AG04450 (cell line): ENCODE measurements around the gene EDA. TPM values are rescaled to one million over a fixed set of nuclear protein-coding genes. Genes with fewer than 3 reads are reported as not detected.

Source experiments
- CTCF ChIA-PET: fragments of 300-600, 350-600 bp; formaldehyde crosslinking; extraction: SDS; loops from one replicate; lab custom pipeline; 2022; ENCODE audit warnings: antibody characterized with exemption, inconsistent platforms; lab: Charles Lee
- POLR2A ChIA-PET: fragments of 350-600 bp; formaldehyde crosslinking; extraction: SDS; loops from one replicate; lab custom pipeline; 2021; ENCODE audit warnings: antibody characterized with exemption, inconsistent platforms; lab: Yijun Ruan, JAX
- DNase-seq: peaks from one replicate; pipeline ENCODE4 v3.0.0-alpha.2; 2011; ENCODE audit warnings: low read depth, low spot score
- H3K27ac ChIP-seq: one replicate; pipeline ENCODE4 v1.5.1; 2012; ENCODE audit warnings: low read depth, low read length, control low read depth
- H3K27me3 ChIP-seq: one replicate; pipeline ENCODE4 v1.6.0; 2012; ENCODE audit warnings: low read length; ENCODE audit not compliant: control insufficient read depth, insufficient read depth
- H3K4me3 ChIP-seq: 2 replicates; pipeline ENCODE4 v1.5.1; 2011; ENCODE audit warnings: mild to moderate bottlenecking, low read depth, low read length, control low read depth
- H3K9me3 ChIP-seq: 2 replicates; pipeline ENCODE4 v1.5.1; 2012; ENCODE audit warnings: low read length; ENCODE audit not compliant: control insufficient read depth, insufficient read depth
- polyA plus RNA-seq: library from polyadenylated mRNA; depleted of rRNA; stranded (reverse); fragments of >200 nt; gene quantifications from 2 replicates; pipeline ENCODE4 v1.2.3, GENCODE V29; 2011
- TF ChIP-seq, protein P1 (sequence below): IDR thresholded peaks from 2 replicates; pipeline ENCODE4 v1.5.1; 2011; ENCODE audit warnings: low read depth, low read length, control low read depth, inconsistent platforms

EDA gene
- polyA plus RNA-seq, 1 experiment, result 0.02 TPM

DNA sequence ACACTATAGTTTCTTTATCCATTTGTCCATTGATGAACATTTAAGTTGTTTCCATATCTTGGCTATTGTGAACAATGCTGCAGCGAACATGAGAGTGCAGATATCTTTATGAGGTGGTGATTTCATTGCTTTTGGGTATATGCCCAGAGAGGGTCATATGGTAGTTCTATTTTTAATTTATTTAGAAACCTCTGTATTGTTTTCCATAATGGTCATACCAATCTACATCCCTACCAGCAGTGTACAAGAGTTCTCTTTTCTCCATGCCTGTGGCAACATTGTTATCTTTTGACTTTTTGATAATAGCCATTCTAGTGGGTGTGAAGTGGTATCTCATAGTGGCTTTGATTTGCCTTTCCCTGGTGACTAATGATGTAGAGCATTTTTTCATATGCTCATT is 48.8 kb downstream of the EDA start:
- Histone ChIP-seq H3K27ac (no peak overlapping the region), H3K4me3 (no peak overlapping the region), H3K9me3 (no peaks in the 10 kb centered on the region), H3K27me3 (no peaks in the 10 kb centered on the region)
- DNase-seq, result no peak
- POLR2A ChIA-PET, result no interaction called here
- CTCF ChIA-PET, result no interaction called here
- TF ChIP-seq, protein P1, sequence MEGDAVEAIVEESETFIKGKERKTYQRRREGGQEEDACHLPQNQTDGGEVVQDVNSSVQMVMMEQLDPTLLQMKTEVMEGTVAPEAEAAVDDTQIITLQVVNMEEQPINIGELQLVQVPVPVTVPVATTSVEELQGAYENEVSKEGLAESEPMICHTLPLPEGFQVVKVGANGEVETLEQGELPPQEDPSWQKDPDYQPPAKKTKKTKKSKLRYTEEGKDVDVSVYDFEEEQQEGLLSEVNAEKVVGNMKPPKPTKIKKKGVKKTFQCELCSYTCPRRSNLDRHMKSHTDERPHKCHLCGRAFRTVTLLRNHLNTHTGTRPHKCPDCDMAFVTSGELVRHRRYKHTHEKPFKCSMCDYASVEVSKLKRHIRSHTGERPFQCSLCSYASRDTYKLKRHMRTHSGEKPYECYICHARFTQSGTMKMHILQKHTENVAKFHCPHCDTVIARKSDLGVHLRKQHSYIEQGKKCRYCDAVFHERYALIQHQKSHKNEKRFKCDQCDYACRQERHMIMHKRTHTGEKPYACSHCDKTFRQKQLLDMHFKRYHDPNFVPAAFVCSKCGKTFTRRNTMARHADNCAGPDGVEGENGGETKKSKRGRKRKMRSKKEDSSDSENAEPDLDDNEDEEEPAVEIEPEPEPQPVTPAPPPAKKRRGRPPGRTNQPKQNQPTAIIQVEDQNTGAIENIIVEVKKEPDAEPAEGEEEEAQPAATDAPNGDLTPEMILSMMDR, result no peak

DNA sequence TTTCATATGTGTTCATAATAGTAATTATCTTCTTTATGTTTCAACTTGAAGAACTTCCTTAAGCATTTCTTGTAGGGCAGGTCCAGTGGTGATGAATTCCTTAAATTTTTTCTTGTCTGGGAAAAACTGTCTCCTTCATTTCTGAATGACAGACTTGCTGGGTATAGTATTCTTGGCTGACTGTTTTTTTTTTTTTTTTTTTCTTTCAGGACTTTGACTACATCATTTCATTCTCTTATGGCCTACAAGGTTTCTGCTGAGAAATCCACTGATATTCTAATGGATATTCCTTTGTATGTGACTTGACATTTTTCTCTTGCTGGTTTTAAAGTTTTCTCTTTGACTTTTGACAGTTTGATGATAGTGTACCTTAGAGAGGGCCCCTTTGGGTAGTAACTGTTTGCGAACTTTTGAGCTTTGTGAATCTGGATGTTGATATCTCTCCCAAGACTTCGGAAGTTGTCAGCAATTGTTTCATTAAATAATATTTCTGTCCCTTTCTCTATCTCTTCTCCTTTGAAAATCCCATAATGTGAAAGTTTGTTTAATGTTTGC is 54.2 kb downstream of the EDA start:
- DNase-seq, result no peak
- ChIA-PET CTCF (no interaction called here), POLR2A (no interaction called here)
- TF ChIP-seq, protein P1, result no peak
- no peaks in the 10 kb centered on the region for H3K9me3 ChIP-seq
- no peak overlapping the region for H3K4me3 ChIP-seq
- H3K27me3 ChIP-seq, result no peaks in the 10 kb centered on the region
- H3K27ac ChIP-seq, result no peak overlapping the region

DNA sequence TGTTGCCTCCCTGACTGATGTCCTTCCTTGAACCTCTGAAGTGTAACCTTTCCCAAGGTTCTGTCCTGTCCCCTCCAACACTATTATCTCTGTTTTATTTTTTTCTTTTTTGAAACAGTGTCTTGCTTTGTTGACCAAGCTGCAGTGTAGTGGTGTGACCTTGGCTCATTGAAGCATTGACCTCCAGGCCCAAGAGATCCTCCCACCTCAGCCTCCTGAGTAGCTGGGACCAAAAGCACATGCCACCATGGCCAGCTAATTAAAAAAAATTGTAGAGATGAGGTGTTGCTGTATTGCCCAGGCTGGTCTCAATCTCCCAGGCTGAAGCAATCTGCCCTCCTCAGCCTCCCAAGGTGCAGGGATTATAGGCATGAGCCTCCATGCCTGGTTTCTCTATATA is 59.0 kb downstream of the EDA start:
- no peak overlapping the region for H3K27ac ChIP-seq
- no peak overlapping the region for H3K4me3 ChIP-seq
- H3K9me3 ChIP-seq, result no peaks in the 10 kb centered on the region
- H3K27me3 ChIP-seq, result no peaks in the 10 kb centered on the region
- no peak for DNase-seq
- TF ChIP-seq, protein P1, result no peak
- POLR2A ChIA-PET, result no interaction called here
- CTCF ChIA-PET, result no interaction called here

DNA sequence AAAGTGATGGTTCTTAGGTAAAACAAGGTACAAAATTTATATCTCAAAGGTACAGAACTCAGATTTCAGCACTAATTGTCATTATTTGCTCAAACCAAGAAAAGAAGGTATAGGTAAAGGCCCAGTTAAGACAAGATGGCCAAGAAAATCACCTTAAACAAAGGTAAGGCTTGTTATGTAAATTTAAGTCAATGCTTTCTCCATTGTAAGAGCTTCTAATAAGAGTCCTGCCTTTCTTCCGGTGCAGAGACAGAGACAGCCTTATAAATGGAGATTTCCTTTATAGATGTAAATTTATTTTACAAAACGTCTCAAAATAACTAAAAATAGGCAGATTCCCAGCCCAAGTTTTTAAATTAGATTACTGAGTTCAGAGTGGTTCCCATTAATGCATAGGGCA is 89.9 kb downstream of the EDA start:
- no peak overlapping the region for H3K27ac ChIP-seq
- POLR2A ChIA-PET, result no interaction called here
- DNase-seq, result no peak
- TF ChIP-seq, protein P1, result no peak
- CTCF ChIA-PET, result no interaction called here
- H3K9me3 ChIP-seq, result peaks cover 5% of the 10 kb centered on the region; the same call in 1 of the 2 replicates
- no peak overlapping the region for H3K4me3 ChIP-seq
- no peaks in the 10 kb centered on the region for H3K27me3 ChIP-seq

DNA sequence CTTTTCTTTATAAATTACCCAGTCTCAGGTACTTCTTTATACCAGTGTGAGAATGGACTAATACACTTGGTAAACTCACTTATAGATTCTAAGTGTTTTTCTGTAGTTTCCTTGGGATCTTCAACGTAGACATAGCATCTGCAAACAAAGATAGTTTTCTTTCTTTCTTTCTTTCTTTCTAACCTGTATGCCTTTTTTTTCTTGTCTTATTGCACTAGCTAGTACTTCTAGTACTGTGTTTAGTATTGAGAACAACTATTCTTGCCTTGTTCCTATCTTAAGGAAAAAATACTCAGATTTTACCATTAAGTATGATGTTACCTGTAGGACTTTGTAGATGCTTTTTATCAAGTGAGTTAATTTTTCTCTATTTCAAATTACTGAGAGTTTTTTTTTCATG is 102.2 kb downstream of the EDA start:
- no peak for DNase-seq

More for the DNA sequence above, 102.2 kb downstream of the EDA start:
- Histone ChIP-seq H3K27ac (no peak overlapping the region), H3K4me3 (no peak overlapping the region), H3K27me3 (no peaks in the 10 kb centered on the region), H3K9me3 (no peaks in the 10 kb centered on the region)
- TF ChIP-seq, protein P1, result no peak
- POLR2A ChIA-PET, result no interaction called here
- CTCF ChIA-PET, result no interaction called here
